K562 (cell line): ENCODE results near the gene PPP6C. TPM values are rescaled to one million over a fixed set of nuclear protein-coding genes. Genes with fewer than 3 reads are reported as not detected.

Source experiments
- ARNT ChIP-seq, 2 experiments: fragments of 450-650 bp; IDR thresholded peaks; 2 replicates each; pipeline ENCODE4 v1.6.1; 2016; ENCODE audit warnings: mild to moderate bottlenecking in 1 of 2
- BRD4 ChIP-seq: fragments of 200-600 bp; sonication (generic); IDR thresholded peaks from 2 replicates; pipeline ENCODE4 v1.6.1; 2017; ENCODE audit warnings: inconsistent platforms
- CBFA2T3 ChIP-seq: fragments of 450-650 bp; IDR thresholded peaks from 2 replicates; pipeline ENCODE4 v1.6.1; 2017
- CBX2 ChIP-seq: fragments of 200-600 bp; sonication (generic); IDR thresholded peaks from one replicate; pipeline ENCODE4 v1.6.1; 2012; ENCODE audit warnings: mild to moderate bottlenecking, low read length, inconsistent platforms; ENCODE audit not compliant: insufficient read depth, poor library complexity, severe bottlenecking
- CHD1 ChIP-seq: fragments of 200-600 bp; sonication (generic); IDR thresholded peaks from one replicate; pipeline ENCODE4 v1.6.1; 2012; ENCODE audit warnings: mild to moderate bottlenecking, moderate library complexity, low read length, inconsistent platforms
- ELF1 ChIP-seq: fragments of 200-800 bp; sonication (Bioruptor generic); IDR thresholded peaks from 2 replicates; pipeline ENCODE4 v1.6.1; 2016; ENCODE audit warnings: missing genetic modification characterization, missing compliant biosample characterization
- EP300 ChIP-seq: IDR thresholded peaks from 2 replicates; pipeline ENCODE4 v1.6.1; 2012; ENCODE audit warnings: low read length, improper control_type of control experiment
- EP400 ChIP-seq: fragments of 450-650 bp; IDR thresholded peaks from 2 replicates; pipeline ENCODE4 v1.6.1; 2017; ENCODE audit warnings: antibody characterized with exemption, mild to moderate bottlenecking, moderate library complexity
- ESRRA ChIP-seq: fragments of 450-650 bp; IDR thresholded peaks from 2 replicates; pipeline ENCODE4 v1.6.1; 2014; ENCODE audit warnings: low read depth, mild to moderate bottlenecking, moderate library complexity, borderline replicate concordance
- FOXM1 ChIP-seq, 2 experiments: fragments of 450-650 bp in 1 of 2; sonication (generic) in 1 of 2; formaldehyde crosslinking in 1 of 2; IDR thresholded peaks; 2 replicates each; pipeline versions ENCODE4 v1.6.1 to v1.9.0; 2017 to 2022; ENCODE audit warnings: low read depth in 2 of 2, mild to moderate bottlenecking in 2 of 2, missing genetic modification reagents in 1 of 2, moderate library complexity in 1 of 2
- HDAC2 ChIP-seq: fragments of 450-650 bp; IDR thresholded peaks from 2 replicates; pipeline ENCODE4 v1.6.1; 2016; ENCODE audit warnings: mild to moderate bottlenecking
- HMGN3 ChIP-seq: IDR thresholded peaks from 2 replicates; pipeline ENCODE4 v1.6.1; 2011; ENCODE audit warnings: borderline replicate concordance, low read depth, mild to moderate bottlenecking, mixed read lengths, low read length; ENCODE audit not compliant: insufficient read length; ENCODE audit errors: extremely low read depth
- LEF1 ChIP-seq: fragments of 450-650 bp; IDR thresholded peaks from 2 replicates; pipeline ENCODE4 v1.6.1; 2016; ENCODE audit warnings: mild to moderate bottlenecking
- NONO ChIP-seq, 2 experiments: fragments of 200-400 bp in 1 of 2; fragments of 450-650 bp in 1 of 2; formaldehyde crosslinking in 1 of 2; IDR thresholded peaks; 2 replicates each; pipeline ENCODE4 v1.6.1; 2017; ENCODE audit warnings: low read depth in 2 of 2, mild to moderate bottlenecking in 2 of 2, moderate library complexity in 2 of 2, low read length in 1 of 2
- NR2C2 ChIP-seq, 2 experiments: fragments of 200-800 bp in 1 of 2; sonication (Bioruptor generic) in 1 of 2; sonication (generic) in 1 of 2; formaldehyde crosslinking in 1 of 2; IDR thresholded peaks; 2 replicates each; pipeline versions ENCODE4 v1.6.1 to v1.8.0; 2016 to 2022; ENCODE audit warnings: mild to moderate bottlenecking in 1 of 2, missing compliant biosample characterization in 1 of 2, missing genetic modification characterization in 1 of 2, missing genetic modification reagents in 1 of 2
- NR2F6 ChIP-seq: fragments of 450-650 bp; formaldehyde crosslinking; IDR thresholded peaks from 2 replicates; pipeline ENCODE4 v1.4.0; 2020; ENCODE audit warnings: mild to moderate bottlenecking
- PHF20 ChIP-seq: fragments of 450-650 bp; IDR thresholded peaks from 2 replicates; pipeline ENCODE4 v1.6.1; 2018; ENCODE audit not compliant: partially characterized antibody
- RFX1 ChIP-seq: fragments of 450-650 bp; IDR thresholded peaks from 2 replicates; pipeline ENCODE4 v1.6.1; 2016; ENCODE audit warnings: mild to moderate bottlenecking, moderate library complexity
- RFX7 ChIP-seq: fragments of 250-450 bp; sonication (Bioruptor Pico); IDR thresholded peaks from 2 replicates; pipeline ENCODE4 v1.5.1; 2021; ENCODE audit warnings: mild to moderate bottlenecking
- SMARCC2 ChIP-seq: fragments of 450-650 bp; IDR thresholded peaks from 2 replicates; pipeline ENCODE4 v1.6.1; 2017; ENCODE audit warnings: antibody characterized with exemption, moderate library complexity, mild to moderate bottlenecking, low read depth
- TAL1 ChIP-seq: fragments of 450-650 bp; IDR thresholded peaks from 2 replicates; pipeline ENCODE4 v1.6.1; 2016; ENCODE audit warnings: mild to moderate bottlenecking
- TEAD2 ChIP-seq: fragments of 450-650 bp; IDR thresholded peaks from 2 replicates; pipeline ENCODE4 v1.6.1; 2016; ENCODE audit warnings: missing genetic modification characterization, control low read depth, missing compliant biosample characterization
- TOE1 ChIP-seq, 2 experiments: fragments of 450-650 bp in 1 of 2; sonication (generic) in 1 of 2; formaldehyde crosslinking in 1 of 2; IDR thresholded peaks; 2 replicates each; pipeline versions ENCODE4 v1.7.1 to v1.8.0; 2016 to 2022; ENCODE audit warnings: borderline replicate concordance in 2 of 2, mild to moderate bottlenecking in 2 of 2, antibody characterized with exemption in 1 of 2, inconsistent platforms in 1 of 2, low read depth in 1 of 2, missing genetic modification reagents in 1 of 2, moderate library complexity in 1 of 2
- polyA plus RNA-seq, 8 experiments: library from polyadenylated mRNA; depleted of rRNA in 4 of 8; stranded (reverse) in 5 of 8; unstranded in 3 of 8; fragments of >200 nt; fragmentation: Nextera tagmentation in 2 of 8; fragmentation: Illumina TruSeq in 1 of 8; extraction: Ambion mirVana in 2 of 8; extraction: Trizol in 1 of 8; gene quantifications; 2 replicates each; pipeline versions ENCODE4 v1.2.1 to v1.2.3, GENCODE V29; 2011 to 2014; ENCODE audit warnings: inconsistent platforms in 1 of 8, missing spikeins in 1 of 8
- total RNA-seq, 7 experiments: library from RNA; depleted of rRNA in 6 of 7; stranded (reverse); fragments of >200 nt in 6 of 7; fragmentation: Illumina TruSeq in 2 of 7; extraction: Trizol in 2 of 7; gene quantifications; 2 replicates each; pipeline versions ENCODE4 v1.2.1 to v1.2.3, GENCODE V29; 2011 to 2021; ENCODE audit warnings: low replicate concordance in 1 of 7
- TF ChIP-seq, protein P1 (sequence below): fragments of 250-450 bp; sonication (Bioruptor Pico); IDR thresholded peaks from 2 replicates; pipeline ENCODE4 v1.6.1; 2021; ENCODE audit warnings: mild to moderate bottlenecking
- TF ChIP-seq, protein P2 (sequence below), 2 experiments: fragments of 150-350 bp in 1 of 2; IDR thresholded peaks; 2 replicates each; pipeline ENCODE4 v1.6.1; 2012 to 2016; ENCODE audit warnings: low read depth in 2 of 2, low read length in 2 of 2, mild to moderate bottlenecking in 1 of 2, moderate library complexity in 1 of 2
- TF ChIP-seq, protein P3 (sequence below), 2 experiments: fragments of 450-650 bp in 1 of 2; sonication (generic) in 1 of 2; formaldehyde crosslinking; conservative IDR thresholded peaks; 2 replicates each; pipeline versions ENCODE4 v1.4.0 to v1.8.1; 2020 to 2022; ENCODE audit warnings: mild to moderate bottlenecking in 1 of 2, missing genetic modification reagents in 1 of 2

Gene PPP6C
- total and polyA plus RNA-seq, 9 of the 15 experiments (the other 6 are each of a cell fraction or from before 2014, with no cell fraction given): 18.8 to 44.8 (median 38.3) TPM

DNA sequence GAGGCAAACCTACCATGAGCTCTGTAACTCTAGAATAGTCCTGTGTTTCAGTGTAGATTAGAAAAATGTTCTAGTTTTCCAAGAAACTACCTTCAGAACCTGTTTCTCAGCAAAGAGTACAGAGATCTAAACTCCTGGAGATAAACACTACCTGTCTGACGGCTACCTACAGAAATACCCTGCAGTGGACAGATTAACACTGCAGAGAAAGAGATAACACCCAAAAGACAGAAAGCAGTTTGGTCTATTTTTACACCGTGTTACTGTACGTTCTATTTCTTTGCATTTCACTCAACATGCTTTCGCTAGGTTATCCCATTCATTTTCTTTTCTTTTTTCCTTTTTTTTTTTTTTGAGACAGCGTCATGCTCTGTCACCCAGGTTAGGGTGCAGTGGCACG lies 57.8 kb downstream of the PPP6C start (continued):
- TF ChIP-seq PHF20 (peak; percentile 14), ARNT (IDR thresholded peaks at IDR 0.05) (peak; percentile 39 to 65; a peak in 2 of 4 replicates), CBFA2T3 (peak; percentile 96), EP400 (peak; percentile 48), BRD4 (no peak), CHD1 (no peak), EP300 (peak; percentile 89), NR2C2 (CRISPR knock-in tag; IDR thresholded peaks at IDR 0.05) (no peak), NR2C2 (tag; IDR thresholded peaks at IDR 0.05) (no peak), ELF1 (tag) (no peak), LEF1 (peak; percentile 50), FOXM1 (IDR thresholded peaks at IDR 0.05; ENCODE audit: low read depth) (peak; percentile 67), FOXM1 (CRISPR knock-in tag; IDR thresholded peaks at IDR 0.05; ENCODE audit: low read depth) (no peak), TOE1 (IDR thresholded peaks at IDR 0.05; ENCODE audit: borderline replicate concordance) (no peak), TOE1 (CRISPR knock-in tag; IDR thresholded peaks at IDR 0.05; ENCODE audit: borderline replicate concordance, low read depth) (no peak), TAL1 (peak; percentile 94), RFX1 (no peak), ESRRA (no peak), CBX2 (no peak), RFX7 (CRISPR knock-in tag) (no peak), HMGN3 (no peak), HDAC2 (peak; percentile 54; the same call in 1 of the 2 replicates), NR2F6 (CRISPR knock-in tag) (no peak), TEAD2 (tag) (no peak), NONO (IDR thresholded peaks at IDR 0.05; ENCODE audit: low read depth in 2 of 2, low read length in 1 of 2) (no peak), SMARCC2 (peak; percentile 81; the same call in 1 of the 2 replicates)
- TF ChIP-seq, protein P1, sequence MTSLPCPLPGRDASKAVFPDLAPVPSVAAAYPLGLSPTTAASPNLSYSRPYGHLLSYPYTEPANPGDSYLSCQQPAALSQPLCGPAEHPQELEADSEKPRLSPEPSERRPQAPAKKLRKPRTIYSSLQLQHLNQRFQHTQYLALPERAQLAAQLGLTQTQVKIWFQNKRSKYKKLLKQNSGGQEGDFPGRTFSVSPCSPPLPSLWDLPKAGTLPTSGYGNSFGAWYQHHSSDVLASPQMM (CRISPR knock-in tag): no peak
- TF ChIP-seq, protein P2, sequence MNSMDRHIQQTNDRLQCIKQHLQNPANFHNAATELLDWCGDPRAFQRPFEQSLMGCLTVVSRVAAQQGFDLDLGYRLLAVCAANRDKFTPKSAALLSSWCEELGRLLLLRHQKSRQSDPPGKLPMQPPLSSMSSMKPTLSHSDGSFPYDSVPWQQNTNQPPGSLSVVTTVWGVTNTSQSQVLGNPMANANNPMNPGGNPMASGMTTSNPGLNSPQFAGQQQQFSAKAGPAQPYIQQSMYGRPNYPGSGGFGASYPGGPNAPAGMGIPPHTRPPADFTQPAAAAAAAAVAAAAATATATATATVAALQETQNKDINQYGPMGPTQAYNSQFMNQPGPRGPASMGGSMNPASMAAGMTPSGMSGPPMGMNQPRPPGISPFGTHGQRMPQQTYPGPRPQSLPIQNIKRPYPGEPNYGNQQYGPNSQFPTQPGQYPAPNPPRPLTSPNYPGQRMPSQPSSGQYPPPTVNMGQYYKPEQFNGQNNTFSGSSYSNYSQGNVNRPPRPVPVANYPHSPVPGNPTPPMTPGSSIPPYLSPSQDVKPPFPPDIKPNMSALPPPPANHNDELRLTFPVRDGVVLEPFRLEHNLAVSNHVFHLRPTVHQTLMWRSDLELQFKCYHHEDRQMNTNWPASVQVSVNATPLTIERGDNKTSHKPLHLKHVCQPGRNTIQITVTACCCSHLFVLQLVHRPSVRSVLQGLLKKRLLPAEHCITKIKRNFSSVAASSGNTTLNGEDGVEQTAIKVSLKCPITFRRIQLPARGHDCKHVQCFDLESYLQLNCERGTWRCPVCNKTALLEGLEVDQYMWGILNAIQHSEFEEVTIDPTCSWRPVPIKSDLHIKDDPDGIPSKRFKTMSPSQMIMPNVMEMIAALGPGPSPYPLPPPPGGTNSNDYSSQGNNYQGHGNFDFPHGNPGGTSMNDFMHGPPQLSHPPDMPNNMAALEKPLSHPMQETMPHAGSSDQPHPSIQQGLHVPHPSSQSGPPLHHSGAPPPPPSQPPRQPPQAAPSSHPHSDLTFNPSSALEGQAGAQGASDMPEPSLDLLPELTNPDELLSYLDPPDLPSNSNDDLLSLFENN (IDR thresholded peaks at IDR 0.05; ENCODE audit: low read depth in 2 of 2, low read length in 2 of 2): no peak
- TF ChIP-seq, protein P3, sequence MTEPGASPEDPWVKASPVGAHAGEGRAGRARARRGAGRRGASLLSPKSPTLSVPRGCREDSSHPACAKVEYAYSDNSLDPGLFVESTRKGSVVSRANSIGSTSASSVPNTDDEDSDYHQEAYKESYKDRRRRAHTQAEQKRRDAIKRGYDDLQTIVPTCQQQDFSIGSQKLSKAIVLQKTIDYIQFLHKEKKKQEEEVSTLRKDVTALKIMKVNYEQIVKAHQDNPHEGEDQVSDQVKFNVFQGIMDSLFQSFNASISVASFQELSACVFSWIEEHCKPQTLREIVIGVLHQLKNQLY (CRISPR knock-in tag; conservative IDR thresholded peaks at IDR 0.05): no peak
